Urothelium cell line (cell line): ENCODE data around the gene GRIP1.
A peak's percentile ranks its signal among the peaks of the same experiment; 100 is the strongest.

ENCODE experiments used
- DNase-seq: peaks from one replicate; pipeline ENCODE4 v3.0.0; 2011; ENCODE audit warnings: low spot score, mixed read lengths
- FAIRE-seq: peaks from 2 replicates; lab custom pipeline; 2011; peaks lifted over from hg19 to GRCh38; lab: Jason Lieb, UNC

Gene GRIP1

GRCh38 chr12:66678338-66679275 lies at the start of gene GRIP1:
TSS of gene GRIP1 (minus strand) at chr12:66679076. CDS start at chr12:66678904, 172 bp downstream.
- FAIRE-seq (no peak), DNase-seq (peak; percentile 21)

DNA sequence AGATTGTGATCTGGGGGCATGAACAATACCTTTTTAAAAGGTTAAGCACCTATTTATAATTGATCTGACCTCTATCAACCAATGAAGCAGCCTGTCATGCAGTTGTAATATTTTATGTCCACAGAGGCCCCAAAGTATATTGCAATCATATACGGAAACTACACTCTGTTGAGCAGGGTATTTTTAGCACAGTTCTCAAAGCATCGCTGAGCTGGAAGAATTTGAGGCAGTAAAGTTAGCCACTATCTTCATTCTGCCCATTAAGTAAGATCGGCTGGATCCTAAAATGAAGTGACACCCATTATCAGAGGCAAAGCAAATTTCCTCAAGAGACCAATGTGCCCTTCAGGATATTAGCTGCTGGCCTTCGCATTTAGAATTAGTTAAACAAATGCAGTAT lies 47.7 kb upstream of the GRIP1 start:
- no peak for DNase-seq

DNA sequence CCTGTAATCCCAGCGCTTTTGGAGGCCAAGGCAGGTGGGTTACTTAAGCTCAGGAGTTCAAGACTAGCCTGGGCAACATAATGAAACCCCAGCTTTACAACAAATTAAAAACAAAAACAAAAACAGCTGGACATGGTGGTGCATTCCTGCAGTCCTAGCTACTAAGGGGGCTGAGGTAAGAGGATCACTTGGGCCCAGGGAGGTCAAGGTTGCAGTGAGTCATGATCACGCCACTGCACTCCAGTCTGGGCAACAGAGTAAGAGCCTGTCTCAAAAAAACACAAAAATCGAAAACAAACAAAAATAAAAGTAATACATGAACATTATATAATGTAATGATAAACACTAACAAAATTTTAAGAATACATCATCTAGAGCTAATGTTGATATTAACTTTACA lies 46.2 kb upstream of the GRIP1 start:
- FAIRE-seq (no peak), DNase-seq (no peak)

More for the DNA sequence above, 47.7 kb upstream of the GRIP1 start:
- FAIRE-seq, result no peak

DNA sequence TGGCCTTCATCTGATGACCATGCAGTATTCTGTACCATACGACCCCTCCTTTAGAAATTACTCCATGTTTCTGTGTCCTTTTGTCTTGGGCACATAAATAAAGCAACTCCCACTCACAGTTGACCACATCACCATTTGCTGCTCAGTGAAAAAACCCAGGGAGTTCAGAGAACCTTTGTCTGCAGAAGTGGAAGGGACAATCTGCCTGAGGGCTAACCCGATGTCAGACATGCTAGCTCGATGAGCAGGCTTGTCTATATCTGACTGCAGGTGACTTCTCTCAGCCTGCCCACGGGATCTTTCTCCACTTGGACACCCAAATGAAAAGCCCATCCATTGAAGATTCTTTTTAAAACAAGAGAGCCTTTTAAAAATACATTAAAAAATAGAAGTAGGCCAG lies 45.7 kb upstream of the GRIP1 start:
- no peak for DNase-seq
- no peak for FAIRE-seq

DNA sequence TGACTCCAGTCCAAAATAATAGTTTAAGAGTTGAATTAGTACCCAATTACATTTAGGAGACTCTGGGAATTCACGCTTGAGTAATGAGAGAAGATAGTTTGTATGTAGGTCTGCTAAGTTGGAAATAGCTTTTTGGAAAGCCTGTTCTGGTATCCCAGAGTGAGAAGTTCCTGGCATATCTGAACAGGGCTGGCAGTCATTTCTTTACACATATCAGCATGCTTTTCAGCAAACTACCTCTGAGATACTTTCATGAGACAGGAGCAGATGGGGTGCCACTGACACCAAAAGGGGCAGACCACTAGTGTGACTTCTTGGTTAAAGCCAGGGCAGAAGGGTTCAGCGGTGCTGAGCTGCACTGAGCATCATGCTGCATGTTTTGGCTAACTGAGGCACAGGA lies 45.1 kb upstream of the GRIP1 start:
- DNase-seq, result no peak
- FAIRE-seq, result no peak

DNA sequence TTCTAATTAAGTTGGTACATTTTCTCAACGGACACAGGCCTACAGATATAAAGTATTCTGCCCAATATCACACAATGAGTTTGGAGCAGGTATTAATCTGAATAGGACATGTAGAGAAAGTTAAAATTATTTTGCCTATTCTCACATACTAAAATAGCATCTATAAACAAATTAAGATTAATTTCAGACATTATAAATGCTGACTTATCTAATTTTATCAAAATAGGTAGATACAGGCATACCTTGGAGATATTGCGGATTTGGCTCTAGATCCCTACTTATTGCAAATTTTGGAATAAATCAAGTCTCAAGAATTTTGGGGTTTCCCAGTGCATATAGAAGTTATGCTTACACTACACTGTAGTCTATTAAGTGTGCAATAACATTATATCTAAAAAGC lies 41.0 kb upstream of the GRIP1 start:
- FAIRE-seq, result no peak
- DNase-seq, result no peak

- FAIRE-seq, result no peak
- DNase-seq, result no peak
Observed at GRCh38 chr12:66717036-66717673, 38.3 kb upstream of the GRIP1 start.

DNA sequence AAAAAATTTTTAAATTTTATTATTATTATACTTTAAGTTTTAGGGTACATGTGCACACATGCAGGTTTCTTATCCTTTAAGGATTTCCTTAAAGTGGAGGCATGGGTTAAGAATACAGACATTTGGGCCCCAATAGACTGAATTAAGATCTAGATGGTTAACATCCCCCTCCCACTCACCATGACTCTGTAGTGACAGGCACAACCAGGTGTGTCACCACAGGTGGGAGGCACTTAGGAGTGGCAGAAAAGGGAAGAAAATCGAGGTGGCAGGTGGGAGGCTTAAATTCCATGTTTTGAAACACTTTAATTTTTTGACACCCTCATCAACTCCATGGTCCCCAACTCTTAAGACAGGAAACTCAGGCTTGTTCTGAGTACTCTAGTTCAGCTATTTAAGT lies 37.6 kb upstream of the GRIP1 start:
- DNase-seq (no peak), FAIRE-seq (no peak)

DNA sequence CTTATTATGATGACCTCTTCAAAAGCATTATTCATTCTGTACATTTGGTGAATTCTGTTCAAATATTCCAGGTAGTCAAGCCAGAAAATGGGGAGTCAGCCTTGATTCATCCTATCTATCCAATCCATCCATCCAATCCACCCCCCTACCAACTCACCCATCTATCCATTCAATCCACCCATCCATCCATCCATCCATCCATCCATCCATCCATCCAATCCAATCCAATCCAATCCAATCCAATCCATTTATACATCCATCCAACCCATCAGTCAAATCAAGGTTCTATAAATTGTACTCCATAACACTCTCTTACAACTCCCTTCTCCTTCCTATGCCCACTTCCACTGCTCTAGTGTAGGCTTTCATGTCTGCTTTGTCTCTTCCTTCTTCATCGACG lies 35.8 kb upstream of the GRIP1 start:
- FAIRE-seq (no peak), DNase-seq (no peak)

DNA sequence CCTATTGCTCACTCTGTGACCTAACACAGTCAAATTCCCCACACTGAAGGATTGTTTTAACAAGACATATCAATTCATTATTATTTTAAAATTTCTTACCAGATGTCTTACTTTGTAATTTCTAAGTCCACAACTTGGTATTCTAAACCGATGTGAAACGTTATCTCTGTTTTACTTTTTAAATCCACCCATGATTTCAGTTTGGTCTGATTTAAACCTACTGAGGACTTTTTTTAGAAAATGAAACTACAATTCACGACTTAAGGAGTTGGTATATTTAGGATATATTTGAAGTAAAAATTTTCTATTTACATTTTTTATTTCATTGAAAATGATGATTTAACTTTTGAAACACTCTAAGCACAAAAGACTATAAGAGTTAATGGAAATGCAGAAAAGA lies 35.1 kb upstream of the GRIP1 start:
- DNase-seq (no peak), FAIRE-seq (no peak)

DNA sequence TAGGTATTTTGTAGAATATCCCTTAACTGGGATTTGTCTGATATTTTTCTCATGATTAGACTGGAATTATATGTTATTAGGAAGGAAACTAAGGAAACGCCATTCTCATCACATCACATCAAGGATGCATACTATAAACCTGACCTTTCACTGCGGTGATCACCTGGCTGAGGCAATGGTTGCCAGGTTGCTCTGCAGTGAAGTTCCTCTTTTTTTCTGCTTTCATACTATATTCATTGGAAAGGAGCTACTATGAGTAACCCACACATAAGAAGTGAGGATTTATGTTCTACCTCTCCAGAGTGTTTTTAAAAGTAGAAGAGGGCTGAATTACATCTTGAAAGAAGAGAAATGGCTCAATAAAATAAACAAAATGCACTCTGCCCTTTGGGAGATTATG lies 31.0 kb upstream of the GRIP1 start:
- FAIRE-seq (no peak), DNase-seq (no peak)

- DNase-seq (no peak), FAIRE-seq (no peak)
Observed at GRCh38 chr12:66709457-66709773, 30.5 kb upstream of the GRIP1 start.

DNA sequence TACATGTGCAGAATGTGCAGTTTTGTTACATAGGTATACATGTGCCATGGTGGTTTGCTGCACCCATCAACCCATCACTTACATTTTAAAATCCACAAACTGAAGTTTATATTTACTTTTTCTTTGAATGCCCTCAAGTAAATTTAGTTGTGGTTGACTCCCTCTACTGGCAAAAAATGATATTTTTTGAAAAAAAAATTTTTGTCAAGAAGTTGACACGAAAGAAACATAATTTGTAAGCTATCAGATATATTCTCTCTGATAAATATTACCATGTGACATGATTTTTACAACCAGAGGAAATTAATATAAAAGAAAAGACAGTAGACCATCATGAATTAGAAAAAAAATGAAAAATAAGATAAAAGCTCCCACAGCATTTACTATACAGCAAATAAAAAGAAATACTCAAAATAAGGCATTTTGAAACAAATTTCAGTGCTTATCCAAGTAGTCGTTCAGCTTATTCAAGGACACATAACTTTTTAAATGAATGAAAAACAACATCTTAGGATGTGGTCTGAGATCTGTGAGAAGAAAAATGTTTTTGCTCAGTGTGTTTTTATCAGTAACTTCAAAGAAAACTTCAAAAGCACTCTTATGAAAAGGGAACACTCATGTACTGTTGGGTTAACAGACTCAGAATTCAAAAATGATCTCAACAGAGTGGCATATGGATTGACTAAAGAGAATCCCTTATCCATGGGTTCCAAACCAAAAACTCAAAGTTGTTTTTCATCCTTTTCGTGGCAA lies 30.0 kb upstream of the GRIP1 start:
- no peak for FAIRE-seq
- no peak for DNase-seq

GRCh38 chr12:66707002-66707697 lies 28.3 kb upstream of the GRIP1 start:
- no peak for FAIRE-seq
- no peak for DNase-seq

DNA sequence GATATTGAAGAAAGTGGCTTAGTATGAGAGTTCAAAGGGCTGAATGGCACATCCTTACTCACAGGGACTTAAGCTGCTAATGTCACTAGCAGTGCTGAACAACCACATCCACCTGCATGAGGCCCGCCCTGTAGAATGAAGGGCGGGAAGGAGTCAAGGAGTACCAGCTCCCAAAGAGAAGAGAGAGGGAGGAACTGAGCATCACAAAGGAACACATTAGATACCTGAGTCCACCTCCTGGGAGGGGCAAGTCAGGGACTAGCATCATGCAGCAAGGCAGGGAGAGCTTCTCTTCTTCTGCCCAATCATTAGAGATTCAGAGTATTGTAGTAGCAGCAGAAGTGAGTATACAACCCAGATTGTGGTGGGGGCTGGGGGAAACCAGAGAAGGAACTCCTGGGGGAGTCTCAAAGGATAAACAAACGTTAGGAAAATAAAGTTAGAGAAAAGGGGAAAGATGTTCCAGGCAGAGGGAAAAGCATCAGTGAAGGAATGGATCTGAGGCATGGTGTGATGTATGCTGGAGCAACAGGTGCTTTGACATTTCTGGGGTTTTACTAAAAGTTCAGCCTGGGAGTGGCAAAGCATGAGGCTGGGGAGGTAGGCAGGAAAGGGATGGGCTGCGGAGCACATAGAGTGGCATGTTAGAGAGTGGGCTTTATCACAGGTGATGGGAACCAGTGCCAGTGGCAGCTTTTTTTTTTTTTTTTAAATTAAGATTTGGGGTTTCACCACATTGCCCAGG lies 21.0 kb upstream of the GRIP1 start:
- DNase-seq, result no peak
- FAIRE-seq, result no peak

- no peak for DNase-seq
- no peak for FAIRE-seq
Observed at GRCh38 chr12:66698558-66698957, 19.7 kb upstream of the GRIP1 start.

- FAIRE-seq (no peak), DNase-seq (no peak)
Observed at GRCh38 chr12:66697404-66697803, 18.5 kb upstream of the GRIP1 start.

DNA sequence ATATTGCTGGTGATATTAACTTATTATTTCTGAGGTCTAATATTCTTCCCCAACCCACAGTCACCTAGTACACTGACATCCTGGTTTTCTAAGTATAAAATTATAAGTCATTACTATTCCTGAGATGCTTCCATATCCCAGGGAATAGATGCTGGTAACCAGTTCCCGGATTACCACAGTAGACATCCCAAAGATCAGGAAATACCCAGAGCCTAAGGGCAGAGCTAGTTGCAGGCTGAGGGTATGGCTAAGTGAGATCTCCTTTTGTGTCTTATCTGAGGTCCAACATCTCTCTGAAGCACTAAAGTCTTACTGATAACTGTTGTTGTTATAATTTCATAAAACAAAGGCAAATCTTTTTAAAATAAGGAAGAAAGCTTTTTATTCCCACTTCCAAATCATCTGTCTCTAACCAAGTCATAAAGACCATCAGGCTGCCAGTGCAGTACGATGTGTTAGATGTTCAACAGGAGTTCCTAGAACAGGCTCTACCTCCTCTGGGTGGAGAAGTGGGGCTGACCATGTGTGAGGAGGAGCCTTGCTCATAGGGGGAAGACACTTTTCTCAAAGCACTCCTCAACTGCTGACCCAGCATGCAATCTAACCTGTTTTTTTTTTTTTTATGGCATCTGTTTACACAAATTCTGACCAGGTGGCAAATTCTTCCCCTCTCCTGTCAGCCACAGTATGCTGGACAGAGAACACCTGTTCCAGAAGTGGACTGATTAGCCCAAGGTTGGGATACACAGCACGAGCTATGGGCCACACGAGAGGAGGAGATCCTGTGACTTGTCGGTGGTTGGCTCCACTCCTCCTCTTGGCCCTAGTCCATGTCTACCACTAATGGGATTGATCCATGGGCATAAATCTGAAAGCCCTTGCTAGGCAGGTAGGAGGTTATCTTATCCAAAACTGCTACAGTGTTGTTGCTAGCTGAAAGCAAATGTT lies 16.1 kb upstream of the GRIP1 start:
- DNase-seq (no peak), FAIRE-seq (no peak)

- peak; percentile 31 for DNase-seq
- no peak for FAIRE-seq
Observed at GRCh38 chr12:66693901-66694513, 15.1 kb upstream of the GRIP1 start.
